Suprapubic skin (tissue), 4 donors: Measurements from ENCODE around the gene PIGH.

ENCODE experiments used
- EP300 ChIP-seq: sonication (generic); formaldehyde crosslinking; IDR thresholded peaks from one replicate; pipeline ENCODE4 v1.6.1; 2017; ENCODE audit warnings: antibody characterized with exemption
- POLR2A ChIP-seq, 2 donors: fragments of 450-650 bp; IDR thresholded peaks; one replicate each; pipeline ENCODE4 v1.6.1; 2017; ENCODE audit warnings: antibody characterized with exemption in 2 of 2, mild to moderate bottlenecking in 2 of 2, moderate library complexity in 2 of 2
- POLR2AphosphoS5 ChIP-seq, 3 donors: sonication (generic); formaldehyde crosslinking; IDR thresholded peaks; one replicate each; pipeline ENCODE4 v1.6.1; 2017; ENCODE audit warnings: antibody characterized with exemption in 3 of 3
- TF ChIP-seq, protein P1 (sequence below), 2 donors: fragments of 200-600 bp in 1 of 2; fragments of 450-650 bp in 1 of 2; sonication (generic) in 1 of 2; IDR thresholded peaks; one replicate each; pipeline ENCODE4 v1.5.1; 2016 to 2019; ENCODE audit warnings: antibody characterized with exemption in 2 of 2, mild to moderate bottlenecking in 1 of 2, moderate library complexity in 1 of 2

GRCh38 chr14:67646131-67646530 lies 46.1 kb upstream of the PIGH start:
- TF ChIP-seq, protein P1, sequence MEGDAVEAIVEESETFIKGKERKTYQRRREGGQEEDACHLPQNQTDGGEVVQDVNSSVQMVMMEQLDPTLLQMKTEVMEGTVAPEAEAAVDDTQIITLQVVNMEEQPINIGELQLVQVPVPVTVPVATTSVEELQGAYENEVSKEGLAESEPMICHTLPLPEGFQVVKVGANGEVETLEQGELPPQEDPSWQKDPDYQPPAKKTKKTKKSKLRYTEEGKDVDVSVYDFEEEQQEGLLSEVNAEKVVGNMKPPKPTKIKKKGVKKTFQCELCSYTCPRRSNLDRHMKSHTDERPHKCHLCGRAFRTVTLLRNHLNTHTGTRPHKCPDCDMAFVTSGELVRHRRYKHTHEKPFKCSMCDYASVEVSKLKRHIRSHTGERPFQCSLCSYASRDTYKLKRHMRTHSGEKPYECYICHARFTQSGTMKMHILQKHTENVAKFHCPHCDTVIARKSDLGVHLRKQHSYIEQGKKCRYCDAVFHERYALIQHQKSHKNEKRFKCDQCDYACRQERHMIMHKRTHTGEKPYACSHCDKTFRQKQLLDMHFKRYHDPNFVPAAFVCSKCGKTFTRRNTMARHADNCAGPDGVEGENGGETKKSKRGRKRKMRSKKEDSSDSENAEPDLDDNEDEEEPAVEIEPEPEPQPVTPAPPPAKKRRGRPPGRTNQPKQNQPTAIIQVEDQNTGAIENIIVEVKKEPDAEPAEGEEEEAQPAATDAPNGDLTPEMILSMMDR (IDR thresholded peaks at IDR 0.05) = no peak
- TF ChIP-seq POLR2A (IDR thresholded peaks at IDR 0.05) (no peak), POLR2AphosphoS5 (IDR thresholded peaks at IDR 0.05) (no peak), EP300 (no peak)
